HG03354 (cell line): ENCODE data around the gene ABCA2.
"Not testable (repeated sequence)": the region's sequence is repeated elsewhere in the genome, so short reads cannot be mapped to it uniquely, and the experiment has no call there.

Source experiments
- ATAC-seq: cut with Tn5 transposase; IDR thresholded peaks from one replicate; pipeline ENCODE4 v1.9.1; 2021; ENCODE audit warnings: mild to moderate bottlenecking; ENCODE audit not compliant: unreplicated experiment, poor library complexity, severe bottlenecking

The ABCA2 gene

DNA sequence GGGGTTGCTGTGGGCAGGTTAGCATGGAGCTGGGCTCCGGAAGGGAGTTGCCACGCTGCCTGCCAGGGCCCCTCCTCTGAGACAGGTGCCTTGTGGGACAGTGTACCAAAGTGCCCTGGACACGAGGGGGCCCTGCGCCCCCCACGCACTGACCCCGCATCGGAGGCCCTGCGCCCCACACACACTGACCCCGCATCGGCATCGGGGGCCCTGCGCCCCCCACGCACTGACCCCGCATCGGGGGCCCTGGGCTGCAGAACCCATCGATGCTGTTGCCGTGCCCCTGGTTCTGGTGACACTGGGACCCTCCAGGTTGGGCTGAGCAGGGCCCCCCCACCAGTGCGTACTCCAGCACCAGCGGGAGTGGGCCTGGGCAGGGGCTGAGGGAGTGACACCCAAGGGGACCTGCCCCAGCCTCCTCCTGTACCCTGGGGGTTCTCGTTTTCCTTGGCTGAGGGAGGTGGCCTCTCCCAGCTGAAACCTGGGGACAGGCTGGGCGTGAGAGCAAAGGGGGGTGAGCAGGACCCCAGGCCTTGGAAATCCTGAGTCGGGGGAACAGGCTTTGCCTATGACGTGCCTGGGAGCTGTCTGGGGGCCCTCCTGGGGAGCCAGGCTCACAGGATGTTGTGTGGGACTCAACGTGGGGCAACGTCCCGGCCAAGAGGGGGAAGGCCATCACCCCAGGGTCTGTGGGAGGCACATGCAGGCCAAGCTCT, 35.4 kb upstream of the ABCA2 start:
- no peak for ATAC-seq

DNA sequence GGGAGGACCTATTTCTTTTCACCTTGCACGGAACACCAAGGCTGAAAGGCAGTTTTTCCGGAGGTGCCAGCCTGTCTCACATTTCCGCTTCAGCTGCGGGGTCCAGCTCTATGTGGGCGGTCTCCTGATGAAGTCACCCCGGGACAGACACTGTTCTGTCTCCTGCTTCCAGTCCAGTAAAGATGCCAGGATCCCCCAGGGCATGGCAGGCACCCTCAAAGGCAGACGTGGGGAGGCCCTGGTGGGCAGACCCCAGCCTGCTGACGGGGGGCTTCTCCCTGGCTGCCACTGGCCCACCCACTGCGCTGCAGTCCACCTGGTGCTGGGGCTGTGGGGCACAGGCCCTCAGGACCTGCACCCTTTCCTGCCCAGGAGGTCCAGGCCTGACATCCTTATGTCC, 34.8 kb upstream of the ABCA2 start:
- not testable (repeated sequence) for ATAC-seq

DNA sequence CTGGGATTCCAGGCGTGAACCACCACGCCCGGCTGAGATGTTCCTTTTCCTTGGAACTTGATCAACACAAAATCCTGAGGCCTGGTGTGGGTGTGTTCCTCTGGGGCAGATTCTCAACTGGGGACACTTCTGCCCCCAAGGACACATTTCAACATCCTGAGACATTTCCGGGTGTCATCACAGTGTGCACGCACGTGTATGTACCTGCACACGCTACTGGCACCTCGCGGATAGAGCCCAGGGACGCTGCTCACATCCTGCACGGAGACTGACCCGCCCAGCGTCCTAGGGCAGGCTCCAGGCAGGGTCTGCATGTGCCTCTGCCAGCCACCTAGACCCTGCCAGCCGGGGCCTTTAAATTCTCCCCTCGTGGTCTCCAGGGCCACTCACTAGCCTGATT, 34.3 kb upstream of the ABCA2 start:
- ATAC-seq = no peak

DNA sequence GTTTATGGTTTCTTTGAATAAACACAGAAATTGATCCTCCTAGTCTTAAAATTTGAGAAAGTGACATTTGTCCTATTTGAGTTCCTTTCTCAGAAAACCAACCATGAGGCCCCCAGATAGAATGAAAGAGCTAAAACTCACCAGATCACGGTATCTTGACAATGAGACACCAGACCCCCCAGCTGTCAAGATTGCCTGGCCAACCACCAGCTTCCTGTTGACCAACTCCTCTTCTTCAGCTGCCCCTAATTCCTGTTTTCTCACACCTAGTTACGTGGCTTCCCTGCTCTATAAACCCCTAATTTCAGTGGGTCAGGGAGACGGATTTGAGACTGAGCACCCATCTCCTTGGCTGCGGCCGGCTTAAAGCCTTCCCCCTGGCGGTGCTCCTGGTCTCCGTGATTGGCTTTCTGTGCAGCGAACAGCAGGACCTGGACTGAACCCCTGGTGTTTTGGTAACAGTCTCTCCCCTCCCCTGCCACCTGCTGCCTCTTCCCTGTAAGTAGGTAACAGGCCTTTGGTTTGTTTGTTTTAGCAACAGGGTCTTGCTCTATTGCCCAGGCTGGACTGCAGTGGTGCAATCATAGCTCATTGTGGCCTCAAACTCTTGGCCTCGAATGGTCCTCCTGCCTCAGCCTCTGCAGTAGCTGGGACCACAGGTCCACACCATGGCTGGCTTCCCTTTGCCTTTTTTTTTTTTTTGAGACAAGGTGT, 30.6 kb upstream of the ABCA2 start:
- no peak for ATAC-seq

DNA sequence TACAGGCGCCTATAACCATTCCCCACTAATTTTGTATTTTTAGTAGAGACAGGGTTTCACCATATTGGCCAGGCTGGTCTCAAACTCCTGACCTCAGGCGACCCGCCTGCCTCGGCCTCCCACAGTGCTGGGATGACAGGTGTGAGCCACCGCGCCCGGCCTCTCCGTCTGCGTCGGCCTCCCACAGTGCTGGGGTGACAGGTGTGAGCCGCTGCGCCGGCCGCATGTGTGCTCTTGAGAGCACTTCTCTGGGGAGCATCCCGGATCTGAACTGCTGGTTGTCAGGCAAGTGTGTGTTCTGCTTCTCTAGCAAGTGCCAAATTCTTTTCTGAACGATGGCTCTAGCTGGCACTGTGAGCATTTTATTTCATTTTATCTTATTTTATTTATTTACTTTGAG, 29.5 kb upstream of the ABCA2 start:
- no peak for ATAC-seq

DNA sequence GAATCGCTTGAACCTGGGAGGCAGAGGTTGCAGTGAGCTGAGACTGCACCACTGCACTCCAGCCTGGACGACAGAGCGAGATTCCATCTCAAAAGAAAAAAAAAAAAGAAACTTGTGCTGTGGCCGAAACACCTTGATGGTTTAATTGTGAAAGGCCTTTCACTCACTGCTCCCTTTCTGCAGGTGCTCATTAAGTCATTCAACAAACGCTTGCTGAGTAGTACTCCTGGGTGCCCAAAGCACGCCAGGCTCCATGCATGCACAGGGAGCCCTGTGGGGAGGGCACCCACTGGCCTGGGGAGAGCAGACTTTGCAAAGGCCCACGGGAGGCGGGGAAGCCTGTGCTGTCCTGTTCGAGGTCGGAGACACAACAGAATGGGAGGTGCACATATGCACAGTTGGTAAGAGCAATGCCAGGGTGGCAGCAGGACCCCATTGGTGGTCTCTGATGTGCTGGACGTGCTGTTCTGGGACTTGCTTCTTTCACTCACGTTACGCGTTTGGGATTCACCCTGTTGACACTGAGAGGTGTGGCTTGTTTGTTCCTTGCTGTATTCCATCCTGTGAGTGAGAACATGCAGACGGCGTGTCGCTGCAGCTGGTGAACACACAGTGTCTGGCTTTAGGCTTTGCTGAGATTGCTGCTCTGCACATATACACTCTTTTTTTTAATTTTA, 28.8 kb upstream of the ABCA2 start:
- ATAC-seq = no peak

DNA sequence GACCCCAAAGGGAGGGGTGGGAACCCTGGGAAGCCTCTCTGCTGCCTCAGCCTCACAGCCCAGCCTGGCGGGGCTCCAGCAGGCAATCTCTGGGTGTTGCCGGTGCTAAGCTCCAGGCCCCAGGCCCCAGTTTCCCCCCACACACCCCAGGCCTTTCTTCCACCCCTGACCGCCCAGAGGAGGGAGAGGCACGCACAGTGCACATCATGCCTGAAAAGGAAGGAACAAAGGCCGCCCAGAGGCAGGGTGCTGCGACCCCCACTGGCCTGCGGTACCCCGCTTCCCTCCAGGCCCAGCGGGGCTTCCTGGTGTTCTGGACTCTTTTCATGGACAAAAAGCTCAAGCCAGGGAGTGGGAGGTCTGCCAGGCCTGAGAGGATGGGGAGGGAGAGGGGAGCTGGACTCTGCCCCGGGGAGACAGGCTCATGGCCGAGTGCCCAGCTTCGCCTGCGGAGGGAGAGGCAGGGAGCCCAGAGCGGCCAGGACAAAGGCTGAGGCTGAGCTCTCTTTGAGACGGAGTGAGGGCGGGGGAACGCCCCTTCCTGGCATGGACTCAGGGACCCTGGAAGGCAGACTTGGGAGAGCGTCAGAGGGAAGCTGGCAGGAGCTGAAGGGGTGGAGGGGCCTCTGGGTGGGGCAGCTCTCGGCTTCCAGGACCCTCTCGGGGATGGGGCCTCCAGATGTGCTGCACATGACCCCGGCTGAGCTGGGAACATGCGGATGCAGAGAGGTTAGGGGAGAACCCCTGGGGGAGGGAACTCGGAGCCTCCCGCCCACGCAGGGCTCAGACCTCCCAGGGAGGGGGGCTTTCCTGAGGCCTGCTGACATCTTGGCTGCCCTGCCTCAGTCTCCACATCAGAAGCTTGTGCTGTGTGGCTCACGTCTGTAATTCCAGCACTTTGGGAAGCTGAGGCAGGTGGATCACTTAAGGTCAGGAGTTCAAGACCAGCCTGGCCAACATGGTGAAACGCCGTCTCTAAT, 27.6 kb upstream of the ABCA2 start:
- no peak for ATAC-seq

DNA sequence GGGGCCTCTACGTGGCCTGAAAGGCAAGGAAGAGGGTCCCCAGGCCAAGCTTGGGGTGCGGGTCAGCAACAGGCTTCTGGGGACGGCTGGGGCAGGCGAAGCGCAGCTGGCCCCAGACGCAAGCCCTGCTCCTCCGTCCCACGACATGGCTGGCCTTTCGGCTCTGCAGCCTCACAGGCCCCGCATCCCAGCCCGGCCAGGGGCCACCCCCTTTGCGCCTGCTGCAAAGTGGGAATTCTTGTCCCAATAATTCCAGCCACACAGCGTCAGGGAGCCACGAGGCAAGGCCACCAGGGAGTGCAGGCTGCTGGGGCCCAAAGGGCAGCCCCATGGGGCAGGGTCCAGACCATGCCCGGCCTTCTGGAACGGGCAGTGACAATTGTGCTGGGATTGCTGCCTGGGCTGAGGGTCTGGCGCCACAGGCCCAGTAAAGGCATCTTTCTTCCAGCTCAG, 26.9 kb upstream of the ABCA2 start:
- ATAC-seq = no peak

DNA sequence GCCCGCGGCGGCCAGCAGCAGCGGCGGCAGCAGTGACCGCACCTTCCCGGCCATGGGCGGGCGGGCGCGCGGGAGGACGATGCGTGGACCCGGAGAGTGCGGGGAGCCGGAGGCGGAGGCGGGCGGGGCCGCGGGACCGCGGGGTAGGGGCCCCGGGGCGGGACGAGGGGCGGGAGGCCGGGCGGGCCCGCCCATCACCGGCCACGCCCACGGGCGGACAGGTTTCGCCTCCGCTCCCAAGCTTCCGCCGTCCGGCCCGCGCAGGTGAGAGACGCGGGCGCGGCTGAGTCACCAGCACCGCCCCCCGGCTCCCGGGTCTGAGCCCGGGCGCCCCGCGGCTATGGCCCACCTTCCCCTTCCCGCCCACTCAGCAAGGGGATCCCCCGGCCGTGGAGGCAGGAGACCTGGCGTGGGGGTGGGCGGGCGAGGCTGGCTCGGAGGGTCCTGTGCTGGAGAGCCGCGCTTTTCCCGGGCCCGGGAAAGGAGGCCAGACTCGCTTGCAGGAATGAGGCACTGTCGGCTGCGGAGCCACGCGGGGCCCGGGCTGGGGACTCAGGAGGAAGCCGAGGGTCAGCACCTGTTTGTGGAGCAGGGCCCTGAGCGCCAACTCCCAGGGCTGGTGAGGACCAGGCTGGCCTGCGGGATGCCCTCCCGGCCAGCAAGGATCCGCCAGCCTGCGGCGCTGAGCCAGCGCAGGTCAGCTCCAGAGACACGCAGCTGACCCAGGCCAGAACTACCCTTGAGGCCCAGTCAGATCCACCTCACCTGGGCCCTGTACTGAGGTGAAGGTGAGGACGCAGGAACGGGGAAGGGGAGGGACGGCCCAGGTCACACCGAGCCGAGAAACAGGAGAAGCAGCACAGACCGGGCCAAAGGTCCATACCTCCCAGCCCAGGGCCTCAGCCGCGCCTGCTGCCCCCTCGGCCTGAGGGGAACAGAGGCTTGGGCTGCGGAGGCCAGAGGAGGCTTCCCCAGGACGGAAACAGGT, 26.2 kb upstream of the ABCA2 start, which contains the start of gene ENTPD2:
ENTPD2 (minus strand) TSS at position 118 of the 988 bp plus-strand sequence; CDS start at position 54, 64 bp downstream.
- no peak for ATAC-seq

DNA sequence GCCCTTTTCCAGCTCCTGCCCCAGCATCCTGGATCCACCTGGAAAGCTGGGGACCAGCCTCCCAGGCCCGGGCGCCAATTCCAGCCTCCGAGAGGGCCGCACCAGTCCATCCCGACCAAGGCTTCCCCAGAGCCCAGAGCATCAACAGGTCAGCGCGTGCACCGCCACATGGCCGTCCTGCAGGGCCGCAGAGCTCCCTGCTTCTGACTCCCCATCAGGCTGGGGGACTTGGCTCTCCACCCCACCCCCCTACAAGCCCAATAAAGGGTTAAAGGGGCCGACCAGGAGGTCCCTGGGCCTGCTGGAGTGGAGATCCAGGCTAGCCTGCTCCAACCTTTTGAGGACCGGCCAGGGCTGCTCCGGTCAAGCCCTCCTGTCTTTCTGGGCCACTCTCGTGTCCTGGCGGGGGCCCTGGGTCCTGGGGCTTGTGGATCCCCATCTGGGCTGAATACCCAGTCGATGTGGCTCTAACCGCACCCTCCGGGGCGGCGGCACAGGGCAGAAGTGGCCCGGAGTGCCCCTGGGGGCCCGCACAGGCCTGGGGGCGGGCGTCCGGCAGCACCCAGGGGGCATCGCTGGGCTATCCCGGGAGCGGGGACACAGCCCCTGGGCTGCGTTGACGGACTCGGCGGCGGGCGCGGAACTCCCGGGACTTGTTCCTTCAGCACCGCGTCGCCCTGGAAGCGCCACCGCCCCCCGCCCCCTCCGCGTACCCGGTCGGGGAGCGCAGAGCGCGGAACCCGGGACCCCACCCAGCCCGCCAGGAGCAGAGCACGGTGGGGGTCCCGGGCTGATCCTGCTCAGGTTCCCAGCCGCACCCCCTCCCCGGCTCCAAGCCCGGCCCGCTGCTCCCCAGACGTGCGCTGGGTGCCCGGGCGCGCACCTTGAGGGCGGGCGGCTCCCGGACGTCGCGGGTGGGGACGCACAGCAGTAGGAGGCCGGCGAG, 25.2 kb upstream of the ABCA2 start:
- ATAC-seq = no peak

DNA sequence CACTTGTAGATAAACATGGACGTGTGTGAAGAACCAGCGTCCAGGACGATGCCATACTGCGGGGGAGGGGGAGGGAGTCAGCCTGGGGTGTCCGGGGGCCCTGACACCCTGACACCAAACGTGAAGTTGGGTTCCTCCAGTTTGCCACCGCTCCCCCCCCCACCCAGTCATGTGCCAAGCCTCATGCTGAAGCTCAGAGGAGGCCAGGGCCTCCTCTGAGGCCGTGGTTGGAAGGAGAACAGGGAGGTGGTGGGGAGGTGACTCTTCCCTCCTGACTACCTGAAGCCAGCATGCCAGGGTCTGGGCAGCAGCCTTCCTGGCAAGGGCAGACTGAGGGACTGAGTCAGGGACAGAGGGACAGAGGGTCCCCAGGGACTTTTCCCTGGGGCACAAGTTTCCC, 24.3 kb upstream of the ABCA2 start:
- no peak for ATAC-seq

DNA sequence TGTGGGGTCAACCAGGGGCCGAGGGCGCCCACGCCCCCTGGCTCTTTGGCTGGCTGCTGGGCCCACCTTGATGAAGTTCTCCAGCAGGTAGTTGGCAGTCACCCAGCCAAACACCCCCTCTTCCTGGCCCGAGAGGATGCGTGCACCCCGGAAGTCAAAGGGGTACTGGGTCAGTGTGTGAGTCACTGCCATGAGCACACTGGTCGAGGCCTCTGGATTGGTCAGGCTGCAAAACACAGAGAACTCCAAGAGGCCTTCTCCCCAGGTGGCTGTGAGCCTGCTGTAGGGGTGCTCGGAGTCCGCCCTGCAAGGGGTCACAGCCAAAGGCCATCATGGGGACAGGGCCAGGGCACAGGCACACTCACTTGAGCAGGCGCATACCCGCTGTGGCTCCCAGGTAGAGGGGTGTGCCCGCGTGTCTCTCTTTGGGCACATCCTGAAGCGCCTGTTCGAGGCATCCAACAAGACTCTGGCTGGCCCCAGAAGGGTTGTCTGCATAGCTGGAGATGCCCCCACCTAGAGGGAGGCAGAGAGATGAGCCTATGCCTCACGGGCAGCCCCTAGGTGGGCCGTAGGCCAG, 23.2 kb upstream of the ABCA2 start:
- ATAC-seq = no peak

DNA sequence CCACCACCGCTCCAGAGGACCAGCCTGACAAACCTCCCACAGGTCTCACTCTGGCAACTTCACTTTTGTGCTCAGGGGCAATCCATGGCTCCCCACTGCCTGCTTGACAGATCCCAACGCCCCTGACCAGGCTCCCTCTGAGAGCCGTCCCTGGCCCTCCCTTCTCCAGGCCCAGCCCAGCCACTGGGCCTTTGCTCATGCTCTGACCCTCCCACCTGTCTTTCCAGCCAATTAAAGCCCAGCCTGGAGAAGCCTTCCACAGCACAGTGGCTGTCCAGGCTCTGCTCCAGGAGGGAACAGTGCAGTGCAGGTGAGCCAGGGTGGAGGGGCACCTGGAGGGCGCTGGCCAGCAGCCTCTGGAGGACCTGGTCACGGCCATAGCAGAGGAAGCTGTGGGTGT, 22.5 kb upstream of the ABCA2 start:
- no peak for ATAC-seq

DNA sequence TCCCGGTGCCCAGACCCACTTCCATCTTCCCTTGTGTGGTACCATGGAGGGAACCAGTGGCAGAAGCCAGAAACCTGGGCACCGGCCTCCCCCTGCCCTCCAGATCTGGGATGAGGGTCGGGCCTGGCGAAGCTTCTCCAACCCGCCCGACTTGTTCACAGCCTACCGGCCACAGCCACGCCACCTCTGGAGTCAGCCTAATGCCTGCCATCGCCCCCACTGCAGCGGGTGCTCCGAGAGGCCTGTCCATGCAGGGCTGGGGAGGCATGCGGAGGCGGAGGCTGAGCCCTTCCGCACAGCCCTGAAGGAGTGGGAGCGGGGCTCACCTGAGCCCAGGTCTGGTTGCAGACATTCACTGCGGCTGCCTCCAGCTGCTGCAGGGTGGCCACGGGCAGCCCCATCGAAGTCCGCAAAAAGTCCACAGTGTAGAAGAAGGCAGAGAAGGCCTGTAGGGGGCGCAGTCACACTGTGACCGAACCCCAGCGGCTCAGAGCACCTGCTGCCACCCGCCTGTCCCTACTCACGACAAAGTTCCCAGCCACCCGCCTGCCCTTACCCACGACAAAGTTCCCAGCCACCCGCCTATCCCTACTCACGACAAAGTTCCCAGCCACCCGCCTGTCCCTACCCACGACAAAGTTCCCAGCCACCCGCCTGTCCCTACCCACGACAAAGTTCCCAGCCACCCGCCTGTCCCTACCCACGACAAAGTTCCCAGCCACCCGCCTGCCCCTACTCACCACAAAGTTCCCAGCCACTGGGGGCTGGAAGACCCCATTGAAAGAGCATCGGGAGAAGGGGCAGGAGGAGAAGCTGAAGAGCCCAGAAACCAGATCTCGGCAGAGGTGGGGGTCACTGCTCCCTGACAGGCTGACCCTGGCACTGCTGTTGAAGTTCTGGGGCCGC, 21.8 kb upstream of the ABCA2 start:
- no peak for ATAC-seq

DNA sequence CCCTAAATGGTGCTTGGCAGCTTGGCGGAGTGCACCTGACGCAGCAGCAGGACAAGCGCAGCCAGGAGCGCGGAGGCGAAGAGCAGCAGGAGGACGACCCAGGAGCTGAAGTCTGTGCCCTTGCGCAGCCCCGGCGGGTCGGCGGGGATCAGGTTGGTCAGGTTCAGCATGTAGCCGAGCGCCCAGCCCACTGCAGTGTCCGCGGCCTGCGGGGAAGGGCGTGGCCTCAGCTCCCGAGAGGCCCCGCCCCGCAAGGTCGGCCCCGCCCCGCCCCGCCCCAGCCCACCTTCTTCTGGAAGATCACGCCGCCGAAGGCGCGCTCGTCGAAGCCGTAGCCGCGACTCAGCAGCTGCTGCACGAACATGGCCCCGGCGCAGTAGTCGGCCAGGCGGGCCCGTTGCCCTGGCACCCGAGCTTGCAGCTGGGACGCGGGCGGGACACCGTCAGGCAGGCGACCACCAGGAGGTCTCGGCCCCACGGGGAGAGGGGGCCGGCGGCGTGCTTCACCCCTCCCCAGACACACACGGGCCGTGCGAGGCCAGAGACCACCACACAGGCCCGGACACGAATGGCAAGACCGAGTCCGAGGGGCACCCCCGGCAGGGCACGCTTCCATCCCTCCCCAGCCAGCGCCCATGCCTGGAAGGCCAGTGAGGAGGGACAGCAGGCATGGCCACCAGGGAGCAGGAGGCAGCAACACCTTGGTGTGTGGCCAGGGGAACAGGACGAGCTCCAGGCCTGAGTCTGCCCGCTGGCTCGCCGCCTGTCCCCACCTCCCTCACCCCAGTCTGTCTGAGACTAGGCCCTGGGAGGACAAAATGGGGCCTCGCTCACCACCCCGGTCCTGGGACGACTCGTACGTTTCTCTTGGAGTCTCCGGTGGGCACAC, 20.9 kb upstream of the ABCA2 start:
- ATAC-seq = no peak
